ENCODE measurements around the gene PDCD1LG2. TPM values are rescaled to one million over a fixed set of nuclear protein-coding genes. Genes with fewer than 3 reads are reported as not detected.
"Not testable (repeated sequence)": the region's sequence is repeated elsewhere in the genome, so short reads cannot be mapped to it uniquely, and the experiment has no call there.

Gene PDCD1LG2
- total RNA-seq, 4 donors from 2014 or later, result 2.5 to 4.2 (median 2.9) TPM

- DNase-seq (ENCODE audit: extremely low spot score), result no peak
- 82% methylated on average over 1 of the region's 1 CpG for WGBS
- Histone ChIP-seq H3K36me3 (no peaks in the 10 kb centered on the region), H3K4me3 (no peak overlapping the region), H3K9me3 (no peaks in the 10 kb centered on the region), H3K27ac (replicated peaks in 1 of 4) (no peak overlapping the region), H3K27me3 (no peaks in the 10 kb centered on the region), H3K4me1 (no peaks in the 10 kb centered on the region)
- intact Hi-C loops (cut with DNase I), result no loop called here
- TF ChIP-seq CTCF (IDR thresholded peaks at IDR 0.05) (no peak), EP300 (IDR thresholded peaks at IDR 0.05) (no peak), POLR2A (IDR thresholded peaks at IDR 0.05; ENCODE audit: low read depth) (no peak), POLR2AphosphoS5 (IDR thresholded peaks at IDR 0.05) (no peak)
Observed at GRCh38 chr9:5492965-5493678, 17.2 kb upstream of the PDCD1LG2 start.

GRCh38 chr9:5493679-5494511, 16.4 kb upstream of the PDCD1LG2 start:
- 68% methylated on average over 8 of the region's 8 CpGs for WGBS
- intact Hi-C loops (cut with DNase I), result no loop called here
- Histone ChIP-seq H3K27me3 (no peaks in the 10 kb centered on the region), H3K36me3 (no peaks in the 10 kb centered on the region), H3K9me3 (no peaks in the 10 kb centered on the region), H3K4me3 (no peak overlapping the region), H3K27ac (replicated peaks in 1 of 4) (peak overlapping the region in 3 of 4 donors; percentile 8 to 50 (median 35)), H3K4me1 (no peaks in the 10 kb centered on the region)
- TF ChIP-seq POLR2AphosphoS5 (IDR thresholded peaks at IDR 0.05) (no peak), POLR2A (IDR thresholded peaks at IDR 0.05; ENCODE audit: low read depth) (no peak), EP300 (IDR thresholded peaks at IDR 0.05) (no peak), CTCF (IDR thresholded peaks at IDR 0.05) (no peak)
- DNase-seq (ENCODE audit: extremely low spot score), result no peak

GRCh38 chr9:5494765-5495164, 15.6 kb upstream of the PDCD1LG2 start:
- H3K4me3 ChIP-seq; H3K27me3 ChIP-seq; H3K9me3 ChIP-seq; intact Hi-C loops (cut with DNase I); H3K27ac ChIP-seq (replicated peaks in 1 of 4); H3K36me3 ChIP-seq; DNase-seq (ENCODE audit: extremely low spot score); H3K4me1 ChIP-seq: not testable (repeated sequence)
- WGBS, result 67% methylated on average over 3 of the region's 3 CpGs

GRCh38 chr9:5499157-5499556, 11.2 kb upstream of the PDCD1LG2 start:
- Histone ChIP-seq H3K27ac (replicated peaks in 1 of 4) (no peak overlapping the region), H3K4me3 (no peak overlapping the region), H3K27me3 (no peaks in the 10 kb centered on the region), H3K36me3 (no peaks in the 10 kb centered on the region), H3K4me1 (peaks cover 0 to 21% (median 4%) of the 10 kb centered on the region in 4 donors), H3K9me3 (no peaks in the 10 kb centered on the region)
- TF ChIP-seq EP300 (IDR thresholded peaks at IDR 0.05) (no peak), POLR2A (IDR thresholded peaks at IDR 0.05; ENCODE audit: low read depth) (no peak), CTCF (IDR thresholded peaks at IDR 0.05) (no peak), POLR2AphosphoS5 (IDR thresholded peaks at IDR 0.05) (no peak)
- intact Hi-C loops (cut with DNase I), result no loop called here
- WGBS, result 100% methylated on average over 1 of the region's 1 CpG
- no peak for DNase-seq (ENCODE audit: extremely low spot score)

- TF ChIP-seq POLR2AphosphoS5 (IDR thresholded peaks at IDR 0.05), result no peak
- no peak for TF ChIP-seq EP300 (IDR thresholded peaks at IDR 0.05)
- TF ChIP-seq CTCF (IDR thresholded peaks at IDR 0.05), result no peak
- TF ChIP-seq POLR2A (IDR thresholded peaks at IDR 0.05; ENCODE audit: low read depth), result no peak
- WGBS, result 76% methylated on average over 4 of the region's 4 CpGs
- no peak overlapping the region for H3K4me3 ChIP-seq
- H3K9me3 ChIP-seq, result no peaks in the 10 kb centered on the region
- peaks cover 0 to 21% (median 4%) of the 10 kb centered on the region in 4 donors for H3K4me1 ChIP-seq
- H3K27me3 ChIP-seq, result no peaks in the 10 kb centered on the region
- H3K36me3 ChIP-seq, result no peaks in the 10 kb centered on the region
- intact Hi-C loops (cut with DNase I), result no loop called here
- no peak for DNase-seq (ENCODE audit: extremely low spot score)
- H3K27ac ChIP-seq (replicated peaks in 1 of 4), result peak overlapping the region in 3 of 4 donors; percentile 16 to 62 (median 41)
Observed at GRCh38 chr9:5499889-5500398, 10.4 kb upstream of the PDCD1LG2 start.

Data from esophagus muscularis mucosa (tissue), 4 donors.